Breast epithelium (tissue), 3 donors: ENCODE measurements around the gene GMDS.

Experiments
- POLR2AphosphoS5 ChIP-seq, 3 donors: sonication (generic); formaldehyde crosslinking; IDR thresholded peaks; one replicate each; pipeline ENCODE4 v1.6.1; 2017; ENCODE audit warnings: antibody characterized with exemption in 3 of 3
- TF ChIP-seq, protein P1 (sequence below), 3 donors: fragments of 450-650 bp; IDR thresholded peaks; one replicate each; pipeline ENCODE4 v1.5.1; 2016 to 2017; ENCODE audit warnings: antibody characterized with exemption in 3 of 3, mild to moderate bottlenecking in 3 of 3, moderate library complexity in 3 of 3

DNA sequence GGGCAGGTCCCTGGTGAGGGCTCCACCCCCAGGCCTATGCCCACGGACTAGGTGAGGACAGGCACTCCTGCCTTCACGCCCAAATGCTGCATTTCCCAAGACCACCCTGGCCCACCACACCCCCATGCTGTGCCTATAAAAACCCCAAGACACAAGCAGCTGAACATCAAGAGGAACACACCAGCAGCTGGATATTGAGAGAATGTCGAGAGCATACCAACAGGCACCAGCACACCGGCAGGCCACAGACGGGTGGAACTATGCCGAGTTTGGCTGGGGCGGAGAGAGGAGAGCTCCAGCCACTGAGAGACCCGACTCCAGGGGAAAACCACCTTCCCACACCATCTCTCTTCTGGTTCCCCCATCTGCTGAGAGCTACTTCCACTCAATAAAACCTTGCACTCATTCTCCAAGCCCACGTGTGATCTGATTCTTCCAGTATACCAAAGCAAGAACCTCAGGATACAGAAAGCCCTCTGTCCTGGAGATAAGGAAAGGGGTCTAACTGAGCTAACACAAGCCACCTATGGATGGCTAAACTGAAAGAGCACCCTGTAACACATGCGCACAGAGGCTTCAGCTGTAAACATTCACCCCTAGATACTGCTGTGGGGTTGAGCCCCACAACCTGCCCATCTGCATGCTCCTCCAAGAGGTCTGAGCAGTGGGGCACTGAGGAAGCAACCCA, 319.5 kb downstream of the GMDS start:
- TF ChIP-seq, protein P1, sequence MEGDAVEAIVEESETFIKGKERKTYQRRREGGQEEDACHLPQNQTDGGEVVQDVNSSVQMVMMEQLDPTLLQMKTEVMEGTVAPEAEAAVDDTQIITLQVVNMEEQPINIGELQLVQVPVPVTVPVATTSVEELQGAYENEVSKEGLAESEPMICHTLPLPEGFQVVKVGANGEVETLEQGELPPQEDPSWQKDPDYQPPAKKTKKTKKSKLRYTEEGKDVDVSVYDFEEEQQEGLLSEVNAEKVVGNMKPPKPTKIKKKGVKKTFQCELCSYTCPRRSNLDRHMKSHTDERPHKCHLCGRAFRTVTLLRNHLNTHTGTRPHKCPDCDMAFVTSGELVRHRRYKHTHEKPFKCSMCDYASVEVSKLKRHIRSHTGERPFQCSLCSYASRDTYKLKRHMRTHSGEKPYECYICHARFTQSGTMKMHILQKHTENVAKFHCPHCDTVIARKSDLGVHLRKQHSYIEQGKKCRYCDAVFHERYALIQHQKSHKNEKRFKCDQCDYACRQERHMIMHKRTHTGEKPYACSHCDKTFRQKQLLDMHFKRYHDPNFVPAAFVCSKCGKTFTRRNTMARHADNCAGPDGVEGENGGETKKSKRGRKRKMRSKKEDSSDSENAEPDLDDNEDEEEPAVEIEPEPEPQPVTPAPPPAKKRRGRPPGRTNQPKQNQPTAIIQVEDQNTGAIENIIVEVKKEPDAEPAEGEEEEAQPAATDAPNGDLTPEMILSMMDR (IDR thresholded peaks at IDR 0.05): no peak
- no peak for TF ChIP-seq POLR2AphosphoS5 (IDR thresholded peaks at IDR 0.05)
